Esophagus squamous epithelium (tissue), 4 donors: ENCODE measurements around the gene PLEKHH1.

ENCODE experiments used
- POLR2A ChIP-seq, 4 donors: fragments of 450-650 bp; IDR thresholded peaks; one replicate each; pipeline ENCODE4 v1.6.1; 2017; ENCODE audit warnings: antibody characterized with exemption in 4 of 4, mild to moderate bottlenecking in 4 of 4, moderate library complexity in 3 of 4
- TF ChIP-seq, protein P1 (sequence below), 6 experiments: fragments of 450-650 bp in 4 of 6; fragments of 200-600 bp in 2 of 6; sonication (generic) in 2 of 6; IDR thresholded peaks; one replicate each; pipeline ENCODE4 v1.5.1; 2016 to 2019; ENCODE audit warnings: antibody characterized with exemption in 6 of 6, mild to moderate bottlenecking in 4 of 6, moderate library complexity in 4 of 6

GRCh38 chr14:67619446-67620216 is 86.5 kb downstream of the PLEKHH1 start, which contains the start of gene ARG2:
- TF ChIP-seq, protein P1, sequence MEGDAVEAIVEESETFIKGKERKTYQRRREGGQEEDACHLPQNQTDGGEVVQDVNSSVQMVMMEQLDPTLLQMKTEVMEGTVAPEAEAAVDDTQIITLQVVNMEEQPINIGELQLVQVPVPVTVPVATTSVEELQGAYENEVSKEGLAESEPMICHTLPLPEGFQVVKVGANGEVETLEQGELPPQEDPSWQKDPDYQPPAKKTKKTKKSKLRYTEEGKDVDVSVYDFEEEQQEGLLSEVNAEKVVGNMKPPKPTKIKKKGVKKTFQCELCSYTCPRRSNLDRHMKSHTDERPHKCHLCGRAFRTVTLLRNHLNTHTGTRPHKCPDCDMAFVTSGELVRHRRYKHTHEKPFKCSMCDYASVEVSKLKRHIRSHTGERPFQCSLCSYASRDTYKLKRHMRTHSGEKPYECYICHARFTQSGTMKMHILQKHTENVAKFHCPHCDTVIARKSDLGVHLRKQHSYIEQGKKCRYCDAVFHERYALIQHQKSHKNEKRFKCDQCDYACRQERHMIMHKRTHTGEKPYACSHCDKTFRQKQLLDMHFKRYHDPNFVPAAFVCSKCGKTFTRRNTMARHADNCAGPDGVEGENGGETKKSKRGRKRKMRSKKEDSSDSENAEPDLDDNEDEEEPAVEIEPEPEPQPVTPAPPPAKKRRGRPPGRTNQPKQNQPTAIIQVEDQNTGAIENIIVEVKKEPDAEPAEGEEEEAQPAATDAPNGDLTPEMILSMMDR (IDR thresholded peaks at IDR 0.05) = peak in 1 of 6 experiments; percentile 6
- peak in 2 of 4 donors; percentile 56 to 89 for TF ChIP-seq POLR2A (IDR thresholded peaks at IDR 0.05)
